GM21528 (cell line): ENCODE results near the gene TMEM200A.

ENCODE experiments used
- ATAC-seq: cut with Tn5 transposase; IDR thresholded peaks from one replicate; pipeline ENCODE4 v1.9.1; 2021; ENCODE audit warnings: mild to moderate bottlenecking, moderate library complexity; ENCODE audit not compliant: unreplicated experiment, low FRiP score

Gene TMEM200A

DNA sequence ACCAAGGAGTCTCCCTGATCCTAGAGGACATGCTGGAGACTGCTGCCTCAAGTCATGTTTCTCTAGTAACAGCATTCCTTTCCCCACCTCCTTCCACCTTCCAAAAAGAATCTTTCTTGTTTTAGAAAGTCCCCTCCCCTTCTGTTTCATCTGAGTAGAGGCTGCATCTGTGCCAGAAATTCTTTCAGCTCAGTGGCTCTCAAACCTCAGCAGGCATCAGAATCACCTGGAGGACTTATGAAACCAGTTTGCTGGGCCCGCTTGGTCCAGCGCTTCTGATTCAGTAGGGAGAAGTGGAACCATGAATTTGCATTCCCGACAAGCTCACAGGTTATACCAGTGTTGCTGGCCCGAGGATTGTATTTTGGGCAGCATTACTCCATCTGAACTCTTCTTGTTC is 55.1 kb downstream of the TMEM200A start:
- no peak for ATAC-seq

DNA sequence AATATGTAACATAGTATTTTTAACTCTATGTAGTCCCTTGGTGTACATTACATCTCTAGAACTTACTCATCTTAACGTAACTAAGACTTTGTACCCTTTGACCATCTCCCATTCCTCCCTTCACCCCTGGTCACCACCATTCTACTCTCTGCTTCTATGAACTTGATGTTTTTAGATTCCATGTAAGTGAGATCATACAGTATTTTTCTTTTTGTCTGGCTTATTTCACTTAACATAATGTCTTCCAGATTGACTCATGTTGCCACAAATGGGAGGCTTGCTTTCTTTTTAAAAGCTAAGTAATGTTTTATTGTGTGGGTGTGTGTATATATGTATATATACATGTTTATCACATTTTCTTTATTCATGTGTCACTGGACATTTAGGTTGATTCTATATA is 55.8 kb downstream of the TMEM200A start:
- ATAC-seq: no peak

DNA sequence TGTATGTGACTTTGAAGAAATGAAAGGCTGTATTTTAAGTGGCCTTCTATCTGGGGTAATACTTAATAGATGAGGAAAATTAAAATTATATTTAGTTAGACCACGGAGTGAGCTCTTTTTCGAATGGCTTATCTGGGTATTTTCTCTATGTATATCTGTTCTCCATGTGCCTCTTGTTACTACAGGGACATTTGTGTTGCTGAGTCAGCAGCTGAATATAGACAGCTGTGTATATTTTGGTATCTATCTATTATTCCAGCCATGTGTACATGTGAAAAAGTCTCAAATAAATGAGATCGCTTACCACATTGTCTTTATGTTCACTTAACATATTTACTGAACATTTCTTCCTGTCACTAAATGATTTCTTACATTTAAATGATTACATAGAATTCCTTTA is 57.2 kb downstream of the TMEM200A start:
- ATAC-seq: no peak

DNA sequence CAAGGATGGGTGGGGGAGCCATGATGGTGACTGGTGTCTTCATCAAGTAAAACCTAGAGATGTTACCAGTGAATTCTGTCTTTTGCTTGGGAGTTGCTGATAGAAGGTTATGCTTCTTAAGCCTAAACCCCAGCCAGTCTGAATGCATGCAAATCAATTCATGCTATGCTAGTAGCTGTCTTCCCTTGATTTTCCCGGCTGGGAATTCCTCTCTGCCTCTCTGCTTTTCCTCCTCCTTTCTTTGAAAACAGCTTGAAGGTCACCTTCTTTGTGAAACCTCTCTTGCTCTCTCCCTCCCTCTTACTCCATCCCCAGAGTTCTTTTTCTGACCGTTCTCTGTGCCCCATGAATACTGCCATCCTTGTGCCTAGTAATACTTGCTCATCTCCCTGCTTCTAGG is 58.9 kb downstream of the TMEM200A start:
- ATAC-seq: no peak

DNA sequence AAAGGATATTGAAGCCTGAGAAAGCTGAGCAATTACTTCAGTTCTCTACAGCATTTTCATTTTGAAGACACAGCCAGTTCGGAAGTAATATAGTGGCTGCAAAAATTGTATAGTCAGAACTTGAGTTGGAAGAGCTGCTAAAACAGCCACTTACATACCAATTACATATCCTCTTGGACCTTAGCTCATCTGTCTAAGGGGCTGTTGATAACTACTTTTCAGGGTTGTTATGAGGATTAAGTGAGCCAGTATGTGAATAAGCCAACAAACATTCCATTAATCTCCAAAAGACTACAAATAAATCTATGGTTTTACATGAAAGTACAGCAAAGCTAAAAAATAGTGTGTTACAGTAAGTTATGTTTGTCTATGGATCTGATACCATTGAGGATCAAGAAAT is 59.7 kb downstream of the TMEM200A start:
- no peak for ATAC-seq

DNA sequence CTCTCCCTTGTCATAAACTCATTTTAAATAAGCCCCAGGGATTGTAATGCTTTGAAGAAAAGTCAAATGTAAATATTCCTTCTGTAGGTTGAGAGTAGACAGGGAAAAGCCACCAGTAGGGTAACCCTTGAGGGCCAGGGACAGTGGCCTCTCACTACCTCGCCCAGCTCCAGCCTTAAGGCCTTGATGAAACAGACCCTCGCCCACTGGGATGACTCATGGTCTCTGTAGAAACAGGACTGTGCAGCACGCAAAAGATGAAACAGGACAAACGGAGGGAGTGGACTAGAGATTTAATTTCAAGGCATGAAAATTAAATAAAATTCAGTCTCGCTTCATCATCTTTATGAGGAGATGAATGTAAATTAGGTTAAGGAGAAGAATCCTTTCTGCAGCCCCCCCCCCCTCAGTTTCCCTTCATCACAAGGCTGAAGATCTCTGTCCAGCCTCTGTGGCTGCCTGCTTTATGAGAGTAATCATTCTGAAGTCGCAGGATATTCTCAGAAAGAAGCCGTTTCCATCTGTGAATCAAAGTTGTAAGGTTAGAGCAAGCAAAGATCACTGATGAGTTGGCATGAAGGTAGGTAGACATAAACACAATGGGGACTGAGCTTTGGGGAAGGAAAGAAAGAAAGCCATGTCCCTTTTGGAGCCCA is 60.4 kb downstream of the TMEM200A start:
- no peak for ATAC-seq

DNA sequence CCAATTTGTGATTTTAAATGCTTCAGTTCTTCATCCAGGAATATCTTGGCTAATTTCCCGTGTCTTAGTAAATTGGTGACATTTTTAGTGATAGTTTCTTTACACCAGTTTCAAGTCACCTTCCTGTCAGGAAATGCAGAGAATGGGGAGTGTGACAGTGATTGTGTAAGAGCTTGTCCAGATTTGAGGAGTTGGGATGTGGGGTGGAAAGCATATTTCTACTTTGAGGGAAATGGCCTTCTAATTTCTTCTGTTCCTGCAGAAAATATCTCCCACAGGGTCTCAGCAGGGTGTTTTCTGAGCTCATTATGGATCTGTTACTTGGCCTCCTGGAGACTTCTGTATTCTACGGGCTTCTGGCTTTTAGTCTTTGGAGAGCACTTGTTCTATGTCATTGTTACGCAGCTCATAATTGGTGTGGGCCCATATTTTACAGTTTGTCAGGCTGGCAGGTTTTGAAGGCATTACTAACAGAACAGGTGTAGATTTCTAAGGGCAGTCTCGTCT is 65.6 kb downstream of the TMEM200A start:
- ATAC-seq: no peak

DNA sequence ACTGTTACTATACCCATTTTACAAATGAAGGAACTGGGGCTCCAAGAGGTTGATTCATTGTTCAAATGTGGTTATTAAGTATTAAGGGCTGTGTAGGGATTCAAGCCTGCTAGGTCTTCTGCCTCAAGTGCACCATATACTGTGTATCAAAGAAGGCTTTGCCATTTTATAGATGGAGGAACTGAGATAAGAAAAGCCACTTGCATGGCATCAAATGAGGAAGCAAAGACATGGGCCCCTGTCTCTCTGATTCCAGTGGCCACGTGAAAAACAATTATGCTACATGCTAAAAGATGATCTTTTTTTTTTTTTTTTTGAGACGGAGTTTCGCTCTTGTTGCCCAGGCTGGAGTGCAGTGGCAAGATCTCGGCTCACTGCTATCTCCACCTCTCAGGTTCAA is 67.0 kb downstream of the TMEM200A start:
- ATAC-seq: no peak

DNA sequence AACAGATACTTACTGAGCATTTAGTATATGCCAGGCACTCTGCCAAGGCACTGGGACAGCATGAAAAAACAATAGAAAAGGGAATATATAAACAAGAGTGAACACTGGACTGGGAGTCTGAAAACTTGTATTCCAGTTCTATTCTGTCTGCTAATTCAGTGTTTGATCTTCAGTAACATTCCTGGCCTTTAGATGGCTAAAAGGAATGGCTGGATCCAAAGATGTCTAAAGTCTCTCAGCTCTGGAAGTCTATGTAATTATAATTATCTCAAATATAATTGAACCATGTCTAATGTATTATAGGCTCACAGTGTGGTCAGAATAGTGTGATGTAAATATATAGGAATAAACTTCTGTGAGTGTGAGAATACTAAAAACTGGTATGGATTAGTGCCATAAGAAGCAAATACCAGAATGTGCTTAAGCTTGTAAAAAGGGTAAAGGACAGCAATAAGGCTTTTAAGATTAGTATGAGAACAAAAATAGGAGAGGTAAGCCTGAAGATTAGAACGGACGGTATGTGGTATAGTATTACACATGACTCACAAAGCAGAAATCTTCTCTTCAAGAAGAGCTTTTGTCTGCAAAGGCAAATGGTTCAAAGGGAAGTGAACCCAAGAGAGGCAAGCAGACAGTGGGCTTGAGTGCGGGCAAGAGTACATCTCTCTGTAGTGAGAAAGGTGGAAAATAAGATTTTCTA is 68.5 kb downstream of the TMEM200A start:
- ATAC-seq: no peak

DNA sequence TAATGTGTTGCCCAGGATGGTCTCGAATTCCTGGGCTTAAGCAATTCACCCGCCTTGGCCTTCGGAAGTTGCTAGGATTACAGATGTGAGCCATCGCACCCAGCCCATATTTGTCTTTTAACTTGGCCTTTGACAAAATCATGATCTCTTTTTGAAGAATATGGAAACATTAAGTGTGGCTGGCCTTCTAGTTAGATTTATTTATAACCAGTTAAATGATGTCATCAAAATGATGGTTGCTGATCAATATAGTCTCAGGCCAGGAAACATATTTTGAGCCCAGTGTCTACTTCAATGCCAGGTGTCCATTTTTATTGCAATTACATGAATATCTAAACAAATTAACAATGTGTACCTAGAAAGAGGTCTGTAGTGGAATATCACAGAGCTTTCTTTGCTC is 69.4 kb downstream of the TMEM200A start:
- ATAC-seq: no peak

DNA sequence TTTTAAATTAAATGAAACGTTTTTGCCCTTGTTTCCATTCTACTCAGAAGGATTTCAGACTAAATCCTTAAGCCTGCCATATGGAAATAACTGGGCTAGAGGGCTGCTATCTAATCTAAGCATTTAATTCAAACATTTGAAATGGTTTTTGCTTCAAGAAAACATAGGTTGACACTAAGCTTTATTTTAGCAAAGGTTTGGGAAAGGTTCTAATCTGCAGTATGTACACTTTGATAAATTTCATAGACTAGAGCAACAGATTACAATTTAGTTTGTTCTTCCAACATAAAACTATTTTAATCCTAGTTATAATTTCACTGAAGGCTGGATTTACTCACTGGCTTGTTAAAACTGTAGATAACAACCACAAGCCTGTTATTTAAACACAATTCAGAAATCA is 72.1 kb downstream of the TMEM200A start:
- no peak for ATAC-seq

DNA sequence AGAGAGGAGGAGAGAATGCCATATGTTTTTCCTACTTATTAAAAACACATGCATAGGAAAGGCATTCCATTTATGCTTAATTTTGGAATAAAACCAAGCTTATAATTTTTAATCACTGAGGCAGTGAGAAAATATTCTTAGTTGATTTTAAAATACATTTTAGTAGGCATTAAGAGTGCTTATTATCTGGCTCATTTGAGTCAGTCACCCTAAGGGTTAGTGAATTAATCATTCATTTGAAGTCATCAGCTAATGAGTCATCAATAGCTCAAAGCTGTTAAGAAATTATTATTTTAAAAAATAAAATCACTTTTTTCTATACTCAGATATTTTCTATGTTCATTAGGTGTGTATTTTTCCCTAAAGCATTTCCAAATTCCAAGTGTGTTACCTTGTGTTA is 81.6 kb downstream of the TMEM200A start:
- no peak for ATAC-seq

DNA sequence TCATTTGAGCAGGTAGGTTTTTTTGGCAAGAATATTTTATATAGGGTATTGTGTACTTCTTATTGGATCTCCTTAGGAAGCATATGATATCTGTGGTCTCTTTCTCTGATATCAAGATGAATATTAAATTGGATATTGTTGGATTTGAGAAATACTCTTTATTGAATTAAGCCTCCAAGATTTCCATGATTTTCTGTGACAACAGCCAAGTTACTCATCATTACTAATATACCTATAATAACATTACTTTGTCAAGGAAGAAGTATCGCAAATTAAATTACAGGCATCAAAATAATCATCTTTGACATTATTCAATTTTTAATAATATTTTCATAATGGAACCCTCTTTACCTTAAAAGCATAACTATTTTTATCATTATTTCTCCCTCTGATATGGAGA is 86.5 kb downstream of the TMEM200A start:
- no peak for ATAC-seq

DNA sequence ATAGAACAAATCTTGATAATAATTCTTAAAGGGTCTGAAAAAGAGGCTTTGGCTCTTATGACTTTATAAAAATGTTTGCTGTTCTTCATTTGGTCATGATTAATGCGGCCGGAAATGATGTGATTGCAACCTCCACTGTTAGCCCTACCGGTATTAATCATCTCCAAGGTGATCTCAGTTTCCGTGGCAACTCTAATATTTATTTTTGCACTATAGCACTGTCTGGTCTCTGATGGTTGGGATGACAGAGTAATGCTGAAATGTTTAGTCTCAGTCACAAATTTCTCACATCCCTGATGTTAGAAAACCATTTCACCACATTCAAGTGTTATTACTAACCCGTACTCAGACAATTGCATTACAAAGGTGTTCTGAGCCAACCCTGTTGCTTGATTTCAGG is 87.4 kb downstream of the TMEM200A start:
- ATAC-seq: no peak

DNA sequence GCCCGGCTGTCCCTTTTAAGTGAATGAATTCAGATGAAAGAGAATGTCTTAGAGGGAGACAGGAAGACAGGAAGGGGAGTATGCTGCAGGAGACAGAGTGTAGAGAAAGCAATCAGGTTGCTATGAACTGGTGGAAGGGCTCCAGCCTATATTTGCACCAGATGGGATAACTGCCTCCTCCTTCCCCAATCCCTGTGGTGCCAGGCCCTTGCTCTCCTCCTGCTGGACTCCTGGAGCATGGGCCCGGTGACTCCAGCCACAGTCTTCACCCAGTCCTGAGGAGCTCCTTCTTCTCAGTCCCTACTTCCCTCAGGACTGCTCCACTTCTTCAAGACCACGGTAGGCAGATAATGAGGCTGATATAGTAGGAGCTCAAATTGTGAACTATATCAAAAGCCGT is 91.8 kb downstream of the TMEM200A start:
- no peak for ATAC-seq

DNA sequence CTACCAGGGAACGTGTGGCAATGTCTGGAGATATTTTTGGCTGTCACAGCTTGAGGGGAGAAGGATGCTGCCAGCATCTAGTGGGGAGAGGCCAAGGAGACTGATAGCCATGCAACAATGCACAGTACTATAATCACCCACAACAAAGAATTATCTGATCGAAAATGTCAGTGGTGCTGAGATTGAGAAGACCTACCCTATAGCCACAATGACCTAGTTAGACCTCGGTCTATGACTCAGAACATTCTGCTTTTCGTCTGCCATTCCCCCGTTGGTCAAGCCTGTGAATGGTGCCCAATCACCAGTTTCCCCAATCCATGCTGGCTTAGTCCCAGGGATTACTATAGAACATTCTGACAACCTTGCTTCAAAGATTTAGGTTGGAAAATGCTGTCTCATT is 93.5 kb downstream of the TMEM200A start:
- no peak for ATAC-seq

DNA sequence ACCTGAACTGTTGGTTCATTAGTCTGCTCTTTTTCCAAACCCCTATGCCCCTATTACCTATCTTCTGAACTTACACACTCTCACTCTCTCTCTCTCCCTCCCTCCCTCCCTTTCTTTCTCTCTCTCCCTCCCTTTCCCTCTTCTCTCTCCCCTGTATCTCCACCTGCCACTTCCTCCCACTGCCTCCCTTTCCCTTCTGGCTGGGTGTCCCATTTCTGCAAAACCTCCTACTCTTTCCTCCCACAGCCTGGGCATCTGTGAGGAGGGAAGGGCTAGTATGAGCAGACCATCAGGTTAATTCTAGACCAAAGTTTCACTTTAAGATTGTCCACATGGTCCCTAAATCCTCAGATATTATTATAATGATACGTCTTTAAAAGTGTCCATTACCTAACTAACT is 95.1 kb downstream of the TMEM200A start:
- ATAC-seq: no peak

DNA sequence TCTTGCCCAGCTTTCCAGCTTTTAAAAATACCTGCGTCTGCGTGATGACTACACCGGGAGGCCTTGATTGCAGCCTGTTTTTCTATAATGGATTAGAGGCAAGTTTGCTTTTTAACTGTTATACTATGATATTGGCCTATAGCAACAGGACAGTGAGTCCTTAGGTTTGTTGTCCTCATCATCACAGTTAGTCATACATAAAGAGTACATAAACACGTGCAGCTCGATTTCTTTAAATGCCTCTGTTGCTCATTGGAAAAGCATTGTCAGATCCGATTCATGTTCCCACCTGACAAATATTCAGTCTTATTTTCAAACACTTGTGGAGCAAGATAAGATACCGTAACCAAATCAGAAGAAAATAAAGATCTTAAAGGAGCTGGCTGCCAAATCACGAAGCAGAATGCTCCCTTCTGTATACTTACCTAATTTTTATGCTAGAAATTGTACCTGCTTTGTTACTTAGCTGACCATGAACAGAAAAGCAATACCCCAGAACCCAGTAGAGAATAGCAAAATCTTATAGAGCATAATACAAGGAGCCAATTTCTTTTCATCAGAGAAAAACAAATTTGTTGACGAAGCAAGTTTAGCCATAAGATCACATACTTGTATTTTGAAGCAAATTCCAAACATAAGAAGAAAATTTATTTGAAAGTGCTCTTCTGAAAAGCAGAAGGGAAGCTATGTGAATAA is 100.4 kb downstream of the TMEM200A start:
- no peak for ATAC-seq

DNA sequence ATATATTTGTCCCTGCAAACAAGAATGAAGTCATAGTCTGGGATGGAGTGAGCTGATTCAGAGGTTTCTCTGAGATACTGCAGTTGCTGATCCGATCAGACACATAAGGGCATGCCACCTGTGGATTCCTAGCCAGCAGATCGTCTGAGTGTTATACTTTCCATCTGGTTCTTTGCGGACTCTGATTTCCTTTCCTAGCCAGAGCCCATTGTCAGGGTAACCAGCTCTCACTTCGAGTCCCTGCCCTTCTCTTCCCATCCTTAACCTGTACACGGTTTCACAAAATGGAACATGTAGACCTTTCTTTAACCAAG is 100.9 kb downstream of the TMEM200A start:
- no peak for ATAC-seq

DNA sequence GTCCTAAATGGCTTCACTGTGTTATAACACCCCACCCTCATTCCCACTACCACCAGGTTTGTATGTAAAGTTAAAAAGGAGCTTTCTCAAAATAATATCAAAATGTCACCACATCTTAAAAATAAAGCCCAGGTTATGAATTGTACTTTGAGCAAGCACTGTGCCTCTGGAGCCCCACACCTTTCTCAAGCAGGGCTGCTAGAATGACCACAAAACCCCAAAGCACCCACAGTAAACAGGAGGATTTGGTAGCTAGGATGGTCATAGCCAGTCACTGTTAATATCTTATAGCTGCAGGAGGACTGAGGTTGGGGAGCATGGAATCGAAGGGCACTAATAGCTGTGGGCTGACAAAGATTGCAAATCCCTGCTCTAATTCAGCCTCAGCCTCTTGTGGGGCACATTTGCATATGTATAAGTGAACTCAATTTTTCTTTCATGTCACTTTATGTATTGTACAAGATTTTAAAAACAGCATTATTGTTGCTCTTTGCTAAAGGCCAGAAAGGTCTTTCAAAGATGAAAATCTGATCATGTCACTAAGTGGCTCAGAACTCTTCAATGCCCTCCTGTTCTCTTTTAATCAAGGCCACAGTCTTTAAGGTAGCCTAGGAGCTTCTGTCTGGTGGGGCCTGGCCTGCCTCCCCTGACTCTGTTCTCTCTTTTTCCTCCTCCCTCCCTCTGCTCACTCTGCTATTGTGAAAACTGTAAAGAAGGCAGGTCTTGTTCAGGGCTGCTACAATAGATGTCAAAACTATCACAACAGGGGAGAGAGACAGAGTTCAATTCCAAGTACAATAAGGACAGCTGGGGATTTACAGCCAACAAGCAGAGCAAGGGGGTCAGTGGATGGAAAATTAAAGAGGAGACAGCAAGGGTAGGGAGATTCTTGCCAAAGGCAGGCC is 101.6 kb downstream of the TMEM200A start:
- no peak for ATAC-seq

DNA sequence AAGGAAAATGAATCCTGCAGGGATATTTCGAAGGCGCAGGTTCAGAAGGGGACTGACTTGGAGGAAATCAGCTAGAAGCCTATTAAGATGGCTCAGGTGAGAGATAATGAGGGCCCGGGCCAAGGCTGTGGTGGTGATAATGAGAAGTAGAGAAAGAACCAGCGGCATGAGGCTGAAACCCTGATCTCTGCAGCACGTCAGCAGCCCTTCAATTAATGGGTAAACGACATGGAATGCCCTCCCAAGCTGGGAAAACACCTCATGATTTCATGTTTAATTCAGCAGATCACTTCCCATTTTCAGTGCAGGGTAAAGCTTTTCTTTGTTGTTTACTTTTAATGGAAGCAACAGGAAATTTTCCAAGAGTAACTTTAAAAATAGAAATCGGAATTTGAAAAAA is 104.9 kb downstream of the TMEM200A start:
- ATAC-seq: no peak
